Left lung (tissue), 10 donors: ENCODE measurements around the gene NDUFV1. TPM values are rescaled to one million over a fixed set of nuclear protein-coding genes. Genes with fewer than 3 reads are reported as not detected.
A peak's percentile ranks its signal among the peaks of the same experiment; 100 is the strongest.

Experiments
- ATAC-seq: fragments of 200-7000 bp; cut with Tn5 transposase; one replicate; pipeline ENCODE4 v1.9.1; 2020; ENCODE audit warnings: moderate library complexity
- DNase-seq, 4 donors: peaks; one replicate each; pipeline ENCODE4 v3.0.0-alpha.2; 2013 to 2020
- H3K27ac ChIP-seq, 2 donors: fragments of 200-600 bp; sonication (generic) in 1 of 2; one replicate each; pipeline versions ENCODE4 v1.5.0 to v1.8.0; 2020 to 2021
- H3K27me3 ChIP-seq, 2 donors: fragments of 200-600 bp; sonication (generic) in 1 of 2; one replicate each; pipeline versions ENCODE4 v1.5.0 to v1.8.0; 2020 to 2021
- H3K36me3 ChIP-seq, 2 donors: fragments of 200-600 bp; sonication (generic) in 1 of 2; one replicate each; pipeline versions ENCODE4 v1.5.0 to v1.8.0; 2020 to 2021
- H3K4me1 ChIP-seq, 2 donors: fragments of 200-600 bp; one replicate each; pipeline ENCODE4 v1.8.0; 2021
- H3K4me3 ChIP-seq, 2 donors: fragments of 200-600 bp; sonication (generic) in 1 of 2; one replicate each; pipeline versions ENCODE4 v1.5.0 to v1.8.0; 2020 to 2021; ENCODE audit warnings: mild to moderate bottlenecking in 1 of 2
- H3K9me3 ChIP-seq, 2 donors: fragments of 200-600 bp; sonication (generic) in 1 of 2; one replicate each; pipeline versions ENCODE4 v1.5.0 to v1.8.0; 2020 to 2021
- CTCF ChIP-seq, 2 donors: fragments of 200-600 bp; sonication (generic) in 1 of 2; IDR thresholded peaks; one replicate each; pipeline versions ENCODE4 v1.5.0 to v1.8.0; 2021; ENCODE audit warnings: antibody characterized with exemption in 2 of 2
- intact Hi-C, 2 donors: fragments of 100-400 bp; cut with DNase I; formaldehyde crosslinking; loops; one replicate each; pipeline versions ENCODE4 v1.11.2 to v1.14.2; 2022
- polyA plus RNA-seq, 6 donors: library from polyadenylated mRNA; unstranded; fragments of 120-200 nt; gene quantifications; one replicate each; pipeline ENCODE4 v1.2.1, GENCODE V29; 2013; ENCODE audit not compliant: insufficient read length in 6 of 6
- total RNA-seq, 2 donors: library from RNA; stranded (reverse); fragmentation: NEBNext Ultra II Directional; extraction: Animal tissue kit (Norgen Biotek cat#: 25700); gene quantifications; one replicate each; pipeline ENCODE4 v1.2.1, GENCODE V29; 2021
- donor health status: DM: no; HTN: yes; CAD: no.
- donor health status: DM: no; HTN: no; CAD: no.

The NDUFV1 gene
- total and polyA plus RNA-seq, 8 donors, result 136 to 204 (median 163) TPM

- no peaks in the 10 kb centered on the region for H3K9me3 ChIP-seq
- TF ChIP-seq CTCF (IDR thresholded peaks at IDR 0.05), result no peak
- H3K27ac ChIP-seq, result peak overlapping the region in 1 of 2 donors; percentile 80
- peaks cover 0 to 28% of the 10 kb centered on the region in 2 donors for H3K36me3 ChIP-seq
- H3K4me1 ChIP-seq, result peaks cover 13 to 24% of the 10 kb centered on the region in 2 donors
- peak in 3 of 4 donors; percentile 63 to 83 (median 64) for DNase-seq
- H3K27me3 ChIP-seq, result no peaks in the 10 kb centered on the region
- intact Hi-C loops, result no loop called here
- H3K4me3 ChIP-seq, result peak overlapping the region; percentile 89 to 98
- no peak for ATAC-seq
Measured at GRCh38 chr11:67606093-67606491, 644 bp upstream of the NDUFV1 start.

GRCh38 chr11:67607507-67607906, 771 bp downstream of the NDUFV1 start:
- no peaks in the 10 kb centered on the region for H3K27me3 ChIP-seq
- H3K4me3 ChIP-seq, result peak overlapping the region; percentile 89 to 98
- H3K4me1 ChIP-seq, result peaks cover 13 to 23% of the 10 kb centered on the region in 2 donors
- no peak for DNase-seq
- no peak for TF ChIP-seq CTCF (IDR thresholded peaks at IDR 0.05)
- intact Hi-C loops, result no loop called here
- no peak for ATAC-seq
- H3K27ac ChIP-seq, result no peak overlapping the region
- no peaks in the 10 kb centered on the region for H3K9me3 ChIP-seq
- H3K36me3 ChIP-seq, result peaks cover 0 to 42% of the 10 kb centered on the region in 2 donors

- no peaks in the 10 kb centered on the region for H3K9me3 ChIP-seq
- H3K36me3 ChIP-seq, result peaks cover 0 to 50% of the 10 kb centered on the region in 2 donors
- H3K4me1 ChIP-seq, result peaks cover 13 to 26% of the 10 kb centered on the region in 2 donors
- H3K27ac ChIP-seq, result no peak overlapping the region
- H3K4me3 ChIP-seq, result no peak overlapping the region
- DNase-seq, result no peak
- ATAC-seq, result no peak
- H3K27me3 ChIP-seq, result no peaks in the 10 kb centered on the region
- intact Hi-C loops, result no loop called here
- no peak for TF ChIP-seq CTCF (IDR thresholded peaks at IDR 0.05)
Measured at GRCh38 chr11:67608486-67608885, 1.8 kb downstream of the NDUFV1 start.

GRCh38 chr11:67609316-67609715, 2.6 kb downstream of the NDUFV1 start:
- Histone ChIP-seq H3K9me3 (no peaks in the 10 kb centered on the region), H3K27me3 (peaks cover 0 to 4% of the 10 kb centered on the region in 2 donors), H3K4me3 (no peak overlapping the region), H3K27ac (no peak overlapping the region), H3K4me1 (peaks cover 15 to 34% of the 10 kb centered on the region in 2 donors), H3K36me3 (peaks cover 0 to 50% of the 10 kb centered on the region in 2 donors)
- ATAC-seq (no peak), DNase-seq (no peak)
- intact Hi-C loops, result no loop called here
- TF ChIP-seq CTCF (IDR thresholded peaks at IDR 0.05), result no peak

GRCh38 chr11:67610302-67610868, 3.6 kb downstream of the NDUFV1 start:
- H3K9me3 ChIP-seq, result no peaks in the 10 kb centered on the region
- TF ChIP-seq CTCF (IDR thresholded peaks at IDR 0.05), result no peak
- no peak for DNase-seq

More at GRCh38 chr11:67610302-67610868, 3.6 kb downstream of the NDUFV1 start:
- Histone ChIP-seq H3K36me3 (peaks cover 0 to 50% of the 10 kb centered on the region in 2 donors), H3K4me3 (no peak overlapping the region), H3K4me1 (peaks cover 17 to 38% of the 10 kb centered on the region in 2 donors), H3K27me3 (peaks cover 0 to 14% of the 10 kb centered on the region in 2 donors), H3K27ac (no peak overlapping the region)
- ATAC-seq, result no peak
- intact Hi-C loops, result no loop called here
